H1 (cell line): ENCODE measurements around the gene UEVLD. TPM values are rescaled to one million over a fixed set of nuclear protein-coding genes. Genes with fewer than 3 reads are reported as not detected.

Source experiments
- CTCF ChIA-PET: fragments of 300-600 bp; sonication (Branson Sonifier 250); formaldehyde crosslinking; loops from one replicate; lab custom pipeline; 2021; ENCODE audit not compliant: partially characterized antibody; lab: Charles Lee
- POLR2A ChIA-PET: fragments of 300-600 bp; sonication (Branson Sonifier 250); formaldehyde crosslinking; loops from one replicate; lab custom pipeline; 2021; ENCODE audit warnings: inconsistent platforms; ENCODE audit not compliant: partially characterized antibody; lab: Charles Lee
- DNase-seq, 2 experiments: peaks; one replicate each; pipeline versions ENCODE4 v3.0.0 to v3.0.0-alpha.2; 2010 to 2022; ENCODE audit warnings: low spot score in 2 of 2, low read depth in 1 of 2, mixed read lengths in 1 of 2
- FAIRE-seq: peaks from 2 replicates; lab custom pipeline; 2011; peaks lifted over from hg19 to GRCh38; lab: Jason Lieb, UNC
- H2AFZ ChIP-seq: 2 replicates; pipeline ENCODE4 v1.8.1; 2012; ENCODE audit warnings: low read length, inconsistent platforms
- H2AK5ac ChIP-seq: 2 replicates; pipeline ENCODE4 v1.6.1; 2013; ENCODE audit warnings: low read depth, low read length
- H2BK120ac ChIP-seq: replicated peaks from 2 replicates; pipeline ENCODE3; 2013; ENCODE audit warnings: low read depth, low read length, inconsistent platforms
- H2BK12ac ChIP-seq: 2 replicates; pipeline ENCODE4 v1.6.1; 2013; ENCODE audit warnings: low read depth, low read length
- H2BK15ac ChIP-seq: 2 replicates; pipeline ENCODE4 v1.6.1; 2013; ENCODE audit warnings: low read length
- H2BK20ac ChIP-seq: 2 replicates; pipeline ENCODE4 v1.6.1; 2013; ENCODE audit warnings: low read length
- H2BK5ac ChIP-seq: 2 replicates; pipeline ENCODE4 v1.6.1; 2013; ENCODE audit warnings: low read depth, low read length
- H3K14ac ChIP-seq: 2 replicates; pipeline ENCODE4 v1.6.1; 2013; ENCODE audit warnings: inconsistent platforms; ENCODE audit not compliant: insufficient read length
- H3K18ac ChIP-seq: 2 replicates; pipeline ENCODE4 v1.6.1; 2013; ENCODE audit warnings: low read length; ENCODE audit errors: extremely low read depth
- H3K23ac ChIP-seq: 2 replicates; pipeline ENCODE4 v1.6.1; 2013; ENCODE audit warnings: inconsistent platforms; ENCODE audit not compliant: insufficient read length
- H3K23me2 ChIP-seq: 2 replicates; pipeline ENCODE4 v1.6.1; 2013; ENCODE audit warnings: low read depth, low read length
- H3K27ac ChIP-seq: 2 replicates; pipeline ENCODE4 v1.6.1; 2011; ENCODE audit warnings: low read depth, low read length, inconsistent platforms
- H3K27me3 ChIP-seq, 4 experiments: replicated peaks in 1 of 4; 1 replicate in 1 of 4; 2 replicates in 3 of 4; pipeline versions ENCODE4 v1.6.1 to v1.8.1; 2011 to 2013; ENCODE audit warnings: low read length in 3 of 4, mild to moderate bottlenecking in 3 of 4, inconsistent platforms in 2 of 4, mixed read lengths in 2 of 4, moderate library complexity in 1 of 4; ENCODE audit not compliant: control insufficient read depth in 3 of 4, insufficient read depth in 3 of 4; ENCODE audit errors: extremely low read depth in 1 of 4
- H3K36me3 ChIP-seq, 4 experiments: 2 replicates each; pipeline versions ENCODE4 v1.6.1 to v1.8.1; 2011 to 2013; ENCODE audit warnings: mild to moderate bottlenecking in 4 of 4, low read length in 3 of 4, moderate library complexity in 2 of 4, control low read depth in 1 of 4, inconsistent platforms in 1 of 4; ENCODE audit not compliant: insufficient read depth in 4 of 4, control insufficient read depth in 2 of 4
- H3K4ac ChIP-seq: replicated peaks from 2 replicates; pipeline ENCODE3; 2013; ENCODE audit warnings: low read length, low read depth, mixed read lengths, inconsistent platforms; ENCODE audit not compliant: insufficient read length
- H3K4me1 ChIP-seq, 4 experiments: replicated peaks in 1 of 4; 1 replicate in 1 of 4; 2 replicates in 3 of 4; pipeline versions ENCODE4 v1.6.1 to v1.8.1; 2011 to 2013; ENCODE audit warnings: low read length in 3 of 4, inconsistent platforms in 2 of 4, mixed read lengths in 1 of 4; ENCODE audit not compliant: insufficient read depth in 4 of 4, control insufficient read depth in 3 of 4
- H3K4me2 ChIP-seq, 2 experiments: 2 replicates each; pipeline versions ENCODE4 v1.6.1 to v1.8.1; 2011 to 2013; ENCODE audit warnings: low read depth in 2 of 2, low read length in 2 of 2, control low read depth in 1 of 2, inconsistent platforms in 1 of 2, mild to moderate bottlenecking in 1 of 2; ENCODE audit not compliant: insufficient read depth in 1 of 2
- H3K4me3 ChIP-seq, 4 experiments: fragments of 200-600, 300-600 bp in 1 of 4; sonication (generic), shearing (Covaris generic), sonication (Bioruptor Twin) in 1 of 4; 2 replicates each; pipeline versions ENCODE4 v1.5.1 to v1.8.1; 2011 to 2016; ENCODE audit warnings: low read length in 4 of 4, low read depth in 3 of 4, control low read depth in 2 of 4, inconsistent platforms in 2 of 4, mild to moderate bottlenecking in 2 of 4, mixed read lengths in 1 of 4, moderate library complexity in 1 of 4; ENCODE audit not compliant: insufficient read depth in 2 of 4; ENCODE audit errors: extremely low read depth in 1 of 4
- H3K56ac ChIP-seq: replicated peaks from 2 replicates; pipeline ENCODE3; 2013; ENCODE audit warnings: low read depth, mild to moderate bottlenecking, mixed read lengths, low read length, inconsistent platforms; ENCODE audit not compliant: insufficient read length
- H3K79me1 ChIP-seq: 2 replicates; pipeline ENCODE4 v1.6.1; 2013; ENCODE audit warnings: low read depth, low read length, control low read depth
- H3K79me2 ChIP-seq, 2 experiments: 2 replicates each; pipeline versions ENCODE4 v1.6.1 to v1.8.1; 2012 to 2013; ENCODE audit warnings: low read length in 2 of 2, mild to moderate bottlenecking in 2 of 2, inconsistent platforms in 1 of 2; ENCODE audit not compliant: insufficient read depth in 2 of 2, control insufficient read depth in 1 of 2
- H3K9ac ChIP-seq, 4 experiments: replicated peaks in 1 of 4; 1 replicate in 1 of 4; 2 replicates in 3 of 4; pipeline versions ENCODE4 v1.6.1 to v1.8.1; 2011 to 2013; ENCODE audit warnings: low read depth in 3 of 4, low read length in 3 of 4, control low read depth in 2 of 4, mild to moderate bottlenecking in 2 of 4, moderate library complexity in 2 of 4, inconsistent platforms in 1 of 4; ENCODE audit errors: extremely low read depth in 1 of 4
- H3K9me3 ChIP-seq, 2 experiments: 2 replicates each; pipeline versions ENCODE4 v1.6.1 to v1.8.1; 2012 to 2013; ENCODE audit warnings: mild to moderate bottlenecking in 2 of 2, moderate library complexity in 2 of 2, control low read depth in 1 of 2, inconsistent platforms in 1 of 2, low read depth in 1 of 2, low read length in 1 of 2, mixed read lengths in 1 of 2; ENCODE audit not compliant: insufficient read depth in 2 of 2
- H4K20me1 ChIP-seq, 2 experiments: replicated peaks in 1 of 2; 2 replicates each; pipeline versions ENCODE3 to v1.8.1; 2011 to 2013; ENCODE audit warnings: inconsistent platforms in 2 of 2, low read length in 2 of 2, mild to moderate bottlenecking in 1 of 2; ENCODE audit not compliant: insufficient read depth in 2 of 2, control insufficient read depth in 1 of 2
- H4K5ac ChIP-seq: 2 replicates; pipeline ENCODE4 v1.6.1; 2013; ENCODE audit warnings: low read length, low read depth, mixed read lengths, inconsistent platforms; ENCODE audit not compliant: insufficient read length
- H4K8ac ChIP-seq: 2 replicates; pipeline ENCODE4 v1.8.0; 2013; ENCODE audit warnings: mild to moderate bottlenecking, moderate library complexity, low read length, inconsistent platforms; ENCODE audit not compliant: insufficient read depth; ENCODE audit errors: extremely low read depth
- H4K91ac ChIP-seq: replicated peaks from 2 replicates; pipeline ENCODE3; 2013; ENCODE audit warnings: low read length, mixed read lengths, inconsistent platforms; ENCODE audit not compliant: insufficient read length
- BCL11A ChIP-seq, 2 experiments: IDR thresholded peaks; one replicate each; pipeline ENCODE4 v1.6.1; 2011; ENCODE audit warnings: low read depth in 2 of 2, low read length in 2 of 2, mild to moderate bottlenecking in 2 of 2
- CREB1 ChIP-seq: IDR thresholded peaks from 2 replicates; pipeline ENCODE4 v1.6.1; 2012; ENCODE audit warnings: inconsistent platforms
- GABPA ChIP-seq: IDR thresholded peaks from 2 replicates; pipeline ENCODE4 v1.6.1; 2011; ENCODE audit warnings: mild to moderate bottlenecking, low read length, moderate library complexity, borderline replicate concordance; ENCODE audit not compliant: insufficient read depth
- JUND ChIP-seq: IDR thresholded peaks from 2 replicates; pipeline ENCODE4 v1.6.1; 2011; ENCODE audit warnings: mild to moderate bottlenecking, improper control_type of control experiment, low read length
- SIRT6 ChIP-seq: IDR thresholded peaks from one replicate; pipeline ENCODE4 v1.7.1; 2012; ENCODE audit warnings: low read length, inconsistent platforms
- SP2 ChIP-seq: IDR thresholded peaks from 2 replicates; pipeline ENCODE4 v1.6.1; 2012; ENCODE audit warnings: mild to moderate bottlenecking, low read length, inconsistent platforms
- TAF7 ChIP-seq: optimal IDR thresholded peaks from 2 replicates; pipeline ENCODE3; 2011; ENCODE audit warnings: low read depth, mild to moderate bottlenecking, inconsistent platforms, low read length, moderate library complexity, borderline replicate concordance
- TBP ChIP-seq: IDR thresholded peaks from 2 replicates; pipeline ENCODE4 v1.6.1; 2011; ENCODE audit warnings: low read depth, low read length, improper control_type of control experiment
- WGBS, 2 experiments: shearing (Covaris generic) in 1 of 2; methylation state at CpG; one replicate each; pipeline versions ENCODE4 v1.1.6 to v1.1.7; 2013 to 2015; ENCODE audit warnings: low lambda C conversion rate in 2 of 2, mixed read lengths in 2 of 2, inconsistent platforms in 1 of 2, low coverage in 1 of 2, missing lambda C conversion rate in 1 of 2; ENCODE audit not compliant: insufficient replicate concordance in 2 of 2, insufficient coverage in 1 of 2, insufficient read length in 1 of 2; ENCODE audit errors: extremely low coverage in 1 of 2, missing lambda C conversion rate in 1 of 2; 5-methylcytosine and 5-hydroxymethylcytosine counted together
- polyA plus RNA-seq, 7 experiments: library from polyadenylated mRNA; depleted of rRNA in 3 of 7; stranded (reverse) in 5 of 7; unstranded in 2 of 7; fragments of >200 nt in 5 of 7; fragments of 200-250 nt in 2 of 7; gene quantifications; 1 replicate in 5 of 7; 2 replicates in 1 of 7; 4 replicates in 1 of 7; pipeline versions ENCODE4 v1.2.1 to v1.2.3, GENCODE V29; 2011 to 2013; ENCODE audit warnings: missing spikeins in 2 of 7, mixed read lengths in 2 of 7
- total RNA-seq: library from RNA; stranded (reverse); fragmentation: NEBNext Ultra II Directional; extraction: Animal tissue kit (Norgen Biotek cat#: 25700); gene quantifications from 2 replicates; pipeline ENCODE4 v1.2.1, GENCODE V29; 2021
- TF ChIP-seq, protein P1 (sequence below), 3 experiments: IDR thresholded peaks; 1 replicate in 2 of 3; 2 replicates in 1 of 3; pipeline versions ENCODE4 v1.5.1 to v1.6.1; 2011; ENCODE audit warnings: low read length in 3 of 3, mild to moderate bottlenecking in 3 of 3, inconsistent platforms in 2 of 3, low read depth in 1 of 3, moderate library complexity in 1 of 3; ENCODE audit not compliant: insufficient read depth in 1 of 3; ENCODE audit errors: control extremely low read depth in 1 of 3
- TF ChIP-seq, protein P2 (sequence below): IDR thresholded peaks from 2 replicates; pipeline ENCODE4 v1.6.1; 2011; ENCODE audit warnings: low read length, improper control_type of control experiment

The UEVLD gene
- total and polyA plus RNA-seq, 2 of the 8 experiments (the other 6 are each of a cell fraction or from before 2014, with no cell fraction given), result 4.1 to 7.3 TPM

DNA sequence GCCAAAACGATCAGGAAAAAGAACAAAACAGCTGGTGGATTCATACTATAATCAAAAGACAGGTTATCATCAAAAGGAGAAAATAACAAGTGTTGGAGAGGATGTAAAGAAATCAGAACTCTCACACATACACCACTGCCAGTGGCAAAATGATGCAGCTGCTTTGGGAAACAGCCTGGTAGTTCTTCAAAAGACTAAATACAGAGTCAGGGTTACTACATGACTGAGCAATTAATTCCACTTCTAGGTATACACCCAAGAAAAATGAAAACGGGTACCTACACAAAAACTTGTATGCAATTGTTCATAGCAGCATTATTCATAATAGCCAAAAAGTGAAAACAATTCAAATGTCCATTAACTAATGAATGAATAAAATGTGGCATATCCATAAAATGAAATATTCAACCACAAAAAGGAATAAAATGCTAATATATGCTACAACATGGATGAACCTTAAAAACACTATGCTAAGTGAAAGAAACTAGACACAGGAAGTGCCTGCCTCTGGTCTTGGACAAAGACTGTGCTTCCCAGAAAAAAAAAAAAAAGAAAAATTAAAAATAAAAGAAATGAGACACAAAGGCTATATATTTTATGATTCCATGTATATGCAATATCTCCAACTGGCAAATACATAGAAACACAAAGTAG lies 8.3 kb downstream of the UEVLD start:
- Histone ChIP-seq H4K20me1 (no peaks in the 10 kb centered on the region), H3K56ac (no peak overlapping the region), H3K79me1 (no peaks in the 10 kb centered on the region), H3K27me3 (no peaks in the 10 kb centered on the region), H3K18ac (no peak overlapping the region), H2BK12ac (no peak overlapping the region), H3K9me3 (no peaks in the 10 kb centered on the region), H4K8ac (no peak overlapping the region), H2BK120ac (no peak overlapping the region), H4K91ac (no peak overlapping the region), H3K4me2 (no peak overlapping the region), H3K79me2 (no peaks in the 10 kb centered on the region), H3K14ac (no peak overlapping the region), H3K4me1 (no peaks in the 10 kb centered on the region), H2AFZ (no peak overlapping the region), H3K23ac (no peak overlapping the region), H3K4me3 (no peak overlapping the region), H2BK5ac (no peak overlapping the region), H3K27ac (no peak overlapping the region), H3K23me2 (no peaks in the 10 kb centered on the region), H2BK20ac (no peak overlapping the region), H3K36me3 (peaks cover 0 to 3% (median 0%) of the 10 kb centered on the region in 4 experiments; a peak in 1 of 8 replicates), H4K5ac (no peak overlapping the region), H2AK5ac (no peak overlapping the region), H3K9ac (no peak overlapping the region), H2BK15ac (no peak overlapping the region), H3K4ac (no peak overlapping the region)
- 86% methylated on average over 2 of the region's 2 CpGs; no CpG with 5 or more reads in 1 of the 2 experiments for WGBS, 2 experiments
- ChIA-PET POLR2A (interaction anchor here (2.6 kb wide), 1 partner anchor 54 kb away, joined by 6 read pairs; no protein-coding TSS in a partner anchor), CTCF (no interaction called here)
- DNase-seq (no peak), FAIRE-seq (no peak)
- TF ChIP-seq BCL11A (IDR thresholded peaks at IDR 0.05; ENCODE audit: low read depth in 2 of 2, low read length in 2 of 2) (no peak), SIRT6 (no peak), JUND (no peak), TAF7 (no peak), SP2 (no peak), CREB1 (no peak), GABPA (no peak), TBP (no peak)
- TF ChIP-seq, protein P1, sequence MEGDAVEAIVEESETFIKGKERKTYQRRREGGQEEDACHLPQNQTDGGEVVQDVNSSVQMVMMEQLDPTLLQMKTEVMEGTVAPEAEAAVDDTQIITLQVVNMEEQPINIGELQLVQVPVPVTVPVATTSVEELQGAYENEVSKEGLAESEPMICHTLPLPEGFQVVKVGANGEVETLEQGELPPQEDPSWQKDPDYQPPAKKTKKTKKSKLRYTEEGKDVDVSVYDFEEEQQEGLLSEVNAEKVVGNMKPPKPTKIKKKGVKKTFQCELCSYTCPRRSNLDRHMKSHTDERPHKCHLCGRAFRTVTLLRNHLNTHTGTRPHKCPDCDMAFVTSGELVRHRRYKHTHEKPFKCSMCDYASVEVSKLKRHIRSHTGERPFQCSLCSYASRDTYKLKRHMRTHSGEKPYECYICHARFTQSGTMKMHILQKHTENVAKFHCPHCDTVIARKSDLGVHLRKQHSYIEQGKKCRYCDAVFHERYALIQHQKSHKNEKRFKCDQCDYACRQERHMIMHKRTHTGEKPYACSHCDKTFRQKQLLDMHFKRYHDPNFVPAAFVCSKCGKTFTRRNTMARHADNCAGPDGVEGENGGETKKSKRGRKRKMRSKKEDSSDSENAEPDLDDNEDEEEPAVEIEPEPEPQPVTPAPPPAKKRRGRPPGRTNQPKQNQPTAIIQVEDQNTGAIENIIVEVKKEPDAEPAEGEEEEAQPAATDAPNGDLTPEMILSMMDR (IDR thresholded peaks at IDR 0.05; ENCODE audit: control extremely low read depth in 1 of 3, insufficient read depth in 1 of 3, low read depth in 1 of 3, low read length in 3 of 3), result no peak
- TF ChIP-seq, protein P2, sequence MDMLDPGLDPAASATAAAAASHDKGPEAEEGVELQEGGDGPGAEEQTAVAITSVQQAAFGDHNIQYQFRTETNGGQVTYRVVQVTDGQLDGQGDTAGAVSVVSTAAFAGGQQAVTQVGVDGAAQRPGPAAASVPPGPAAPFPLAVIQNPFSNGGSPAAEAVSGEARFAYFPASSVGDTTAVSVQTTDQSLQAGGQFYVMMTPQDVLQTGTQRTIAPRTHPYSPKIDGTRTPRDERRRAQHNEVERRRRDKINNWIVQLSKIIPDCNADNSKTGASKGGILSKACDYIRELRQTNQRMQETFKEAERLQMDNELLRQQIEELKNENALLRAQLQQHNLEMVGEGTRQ, result no peak
